BLaER1 (cell line): ENCODE data around the gene IL4.
"Not testable (repeated sequence)": the region's sequence is repeated elsewhere in the genome, so short reads cannot be mapped to it uniquely, and the experiment has no call there.

Experiments used
- H3K27ac ChIP-seq: shearing (Covaris generic); formaldehyde crosslinking; 2 replicates; pipeline ENCODE4 v1.8.1; 2022
- H3K27me3 ChIP-seq: shearing (Covaris generic); formaldehyde crosslinking; 2 replicates; pipeline ENCODE4 v1.8.1; 2022
- H3K36me3 ChIP-seq: shearing (Covaris generic); formaldehyde crosslinking; 2 replicates; pipeline ENCODE4 v1.8.1; 2022
- H3K4me1 ChIP-seq: shearing (Covaris generic); formaldehyde crosslinking; 2 replicates; pipeline ENCODE4 v1.8.1; 2022
- H3K4me2 ChIP-seq: shearing (Covaris generic); formaldehyde crosslinking; 2 replicates; pipeline ENCODE4 v1.8.1; 2022
- H3K4me3 ChIP-seq: shearing (Covaris generic); formaldehyde crosslinking; 2 replicates; pipeline ENCODE4 v1.8.1; 2022
- H3K9ac ChIP-seq: shearing (Covaris generic); formaldehyde crosslinking; 2 replicates; pipeline ENCODE4 v1.8.1; 2022
- H3K9me3 ChIP-seq: shearing (Covaris generic); formaldehyde crosslinking; 2 replicates; pipeline ENCODE4 v1.8.1; 2022
- H4K20me1 ChIP-seq: shearing (Covaris generic); formaldehyde crosslinking; 2 replicates; pipeline ENCODE4 v1.8.1; 2022
- Cebpa-rat ChIP-seq: shearing (Covaris generic); IDR thresholded peaks from 2 replicates; pipeline ENCODE4 v1.8.1; 2022

The IL4 gene

DNA sequence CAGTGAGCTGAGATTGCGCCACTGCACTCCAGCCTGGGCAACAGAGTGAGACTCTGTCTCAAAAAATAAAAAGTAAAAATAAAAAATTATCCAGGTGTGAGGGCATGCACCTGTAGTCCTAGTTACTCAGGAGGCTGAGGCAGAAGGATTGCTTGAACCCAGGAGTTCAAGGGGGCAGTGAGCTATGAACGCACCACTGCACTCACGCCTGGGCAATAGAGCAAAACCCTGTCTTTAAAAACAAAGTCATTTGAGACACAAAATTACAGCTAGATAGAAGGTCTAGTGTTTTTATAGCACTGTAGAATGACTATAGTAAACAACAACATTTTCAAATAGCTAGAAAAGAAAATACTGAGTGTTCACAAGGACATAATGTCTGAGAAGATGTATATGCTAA lies 16.4 kb downstream of the IL4 start:
- Histone ChIP-seq H3K4me3 (no peak overlapping the region), H3K4me2 (no peak overlapping the region; the same call in 1 of the 2 replicates), H3K9me3 (no peaks in the 10 kb centered on the region), H3K9ac (no peak overlapping the region), H3K4me1 (peaks cover 24% of the 10 kb centered on the region), H3K27me3 (no peaks in the 10 kb centered on the region), H3K36me3 (0 out of 2 replicates have a peak, but pooled peaks cover 5% of the 10 kb centered on the region), H3K27ac (no peak overlapping the region), H4K20me1 (no peaks in the 10 kb centered on the region)
- TF ChIP-seq Cebpa-rat = no peak

DNA sequence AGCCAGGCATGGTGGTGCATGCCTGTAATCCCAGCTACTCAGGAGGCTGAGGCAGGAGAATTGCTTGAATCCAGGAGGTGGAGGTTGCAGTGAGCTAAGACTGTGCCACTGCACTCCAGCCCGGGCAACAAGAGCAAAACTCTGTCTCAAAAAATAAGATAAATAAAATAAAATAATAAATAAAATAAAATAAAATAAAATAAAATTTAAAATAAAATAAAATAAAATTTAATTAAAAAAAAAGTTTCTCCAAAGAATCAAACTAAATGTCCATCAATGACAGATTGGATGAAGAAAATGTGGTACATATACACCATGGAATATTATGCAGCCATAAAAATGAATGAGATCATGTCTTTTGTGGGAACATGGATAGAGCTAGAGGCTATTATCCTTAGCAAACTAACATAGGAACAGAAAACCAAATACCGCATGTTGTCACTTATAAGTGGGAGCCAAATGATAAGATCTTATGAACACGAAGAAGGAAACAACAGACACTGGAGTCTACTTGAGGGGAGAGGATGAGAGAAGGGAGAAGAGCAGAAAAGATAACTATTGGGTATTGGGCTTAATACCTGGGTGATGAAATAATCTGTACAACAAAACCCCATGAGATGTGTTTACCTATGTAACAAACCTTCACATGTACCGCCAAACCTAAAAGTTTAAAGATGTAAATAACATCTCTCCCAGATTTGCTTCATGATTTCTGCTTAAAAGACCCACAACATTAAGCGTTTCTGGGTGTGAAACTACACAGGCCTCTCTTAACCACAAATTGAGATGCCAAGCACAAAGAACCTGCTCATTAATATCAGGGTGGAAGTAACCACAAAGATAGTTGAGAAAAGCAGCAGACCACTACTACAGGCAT lies 18.2 kb downstream of the IL4 start:
- H3K27ac ChIP-seq, H3K27me3 ChIP-seq, H3K36me3 ChIP-seq, H3K4me3 ChIP-seq, H3K9me3 ChIP-seq, H3K9ac ChIP-seq, H4K20me1 ChIP-seq, H3K4me2 ChIP-seq: not testable (repeated sequence)
- H3K4me1 ChIP-seq = peaks cover 13% of the 10 kb centered on the region; the same call in 1 of the 2 replicates

DNA sequence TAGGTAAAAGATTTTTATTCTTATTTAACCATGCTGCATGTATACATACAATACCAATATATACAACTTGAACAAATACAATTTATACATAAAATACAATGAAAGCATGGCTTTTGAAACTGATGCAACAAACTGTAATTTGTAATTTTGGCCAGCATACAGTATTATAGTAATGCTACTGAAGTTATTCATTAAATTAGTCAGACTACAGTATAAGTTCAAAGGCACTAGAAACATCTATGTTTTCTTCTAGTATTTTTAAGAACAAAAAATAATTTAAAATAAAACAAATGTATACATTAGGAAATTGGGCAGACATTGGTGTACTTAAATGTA lies 18.8 kb downstream of the IL4 start:
- H3K27me3 ChIP-seq = no peaks in the 10 kb centered on the region
- H3K27ac ChIP-seq = no peak overlapping the region
- H3K4me1 ChIP-seq = peaks cover 13% of the 10 kb centered on the region; the same call in 1 of the 2 replicates
- TF ChIP-seq Cebpa-rat = no peak
- no peak overlapping the region for H3K4me3 ChIP-seq
- no peaks in the 10 kb centered on the region for H3K9me3 ChIP-seq
- H3K36me3 ChIP-seq = peaks cover 9% of the 10 kb centered on the region
- no peak overlapping the region for H3K9ac ChIP-seq
- no peak overlapping the region for H3K4me2 ChIP-seq
- H4K20me1 ChIP-seq = no peaks in the 10 kb centered on the region

DNA sequence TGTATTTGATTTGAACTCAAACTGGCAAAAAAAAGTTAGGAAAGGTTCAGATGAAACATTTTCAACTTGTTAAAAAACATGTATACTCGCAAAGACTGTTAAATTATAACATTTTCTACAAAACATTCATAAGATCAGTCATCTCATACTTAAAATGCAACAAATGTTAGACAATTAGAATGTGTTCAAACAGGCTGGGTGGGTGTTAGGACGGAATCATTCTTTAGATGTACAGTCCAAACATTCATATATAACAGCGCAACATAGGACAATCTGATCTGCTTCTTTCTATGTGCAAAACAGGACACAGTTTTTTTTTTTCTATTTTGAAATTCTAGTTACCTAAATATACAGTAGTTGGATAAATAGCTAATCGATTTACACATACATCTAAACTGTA lies 22.2 kb downstream of the IL4 start:
- H3K4me2 ChIP-seq = no peak overlapping the region
- H4K20me1 ChIP-seq = no peaks in the 10 kb centered on the region
- TF ChIP-seq Cebpa-rat = no peak
- no peak overlapping the region for H3K27ac ChIP-seq
- peaks cover 38% of the 10 kb centered on the region for H3K36me3 ChIP-seq
- no peaks in the 10 kb centered on the region for H3K4me1 ChIP-seq
- H3K9me3 ChIP-seq = no peaks in the 10 kb centered on the region
- H3K27me3 ChIP-seq = no peaks in the 10 kb centered on the region
- H3K9ac ChIP-seq = no peak overlapping the region
- H3K4me3 ChIP-seq = no peak overlapping the region

DNA sequence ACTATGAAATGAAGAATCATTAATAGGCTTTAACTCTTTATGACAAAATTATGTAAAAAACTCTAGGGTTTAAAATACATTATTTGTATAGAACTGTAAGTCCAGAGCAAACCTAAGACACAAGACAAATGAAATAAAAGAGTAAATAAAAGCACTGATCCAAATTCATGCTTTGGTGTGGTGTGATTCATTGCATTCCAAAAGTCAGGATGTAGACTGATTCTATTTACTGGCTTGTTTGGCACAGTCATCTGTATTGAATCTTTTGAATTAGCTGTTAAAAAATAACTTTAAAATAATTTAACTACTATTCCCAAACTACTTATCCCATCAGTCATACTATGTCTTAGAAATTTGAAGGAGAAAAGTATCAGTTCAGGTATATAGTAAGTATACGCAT lies 31.1 kb downstream of the IL4 start:
- no peak overlapping the region for H3K9ac ChIP-seq
- TF ChIP-seq Cebpa-rat = no peak
- H4K20me1 ChIP-seq = no peaks in the 10 kb centered on the region
- H3K27me3 ChIP-seq = no peaks in the 10 kb centered on the region
- H3K9me3 ChIP-seq = no peaks in the 10 kb centered on the region
- no peaks in the 10 kb centered on the region for H3K4me1 ChIP-seq
- no peak overlapping the region for H3K4me2 ChIP-seq
- peaks cover 20% of the 10 kb centered on the region for H3K36me3 ChIP-seq
- H3K4me3 ChIP-seq = no peak overlapping the region
- no peak overlapping the region for H3K27ac ChIP-seq

DNA sequence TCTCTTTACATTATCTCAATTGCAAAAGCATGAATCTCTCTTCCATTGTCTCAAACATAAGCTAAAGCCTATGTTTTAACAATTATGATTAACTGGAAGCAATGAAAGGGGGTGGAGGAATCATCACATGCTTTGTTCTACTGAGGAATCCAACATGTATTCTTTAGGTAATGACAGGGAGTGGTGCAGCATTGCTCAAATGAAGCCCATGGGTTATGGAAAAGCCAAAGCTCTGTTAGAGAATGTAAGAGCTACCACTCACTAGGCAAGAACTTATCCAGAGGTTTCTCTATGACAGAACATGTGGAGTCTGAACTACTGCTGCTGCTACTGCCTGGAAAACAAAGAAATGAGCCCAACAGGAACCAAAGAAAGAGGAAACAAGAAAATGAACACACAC lies 34.9 kb downstream of the IL4 start:
- Histone ChIP-seq H3K4me3 (no peak overlapping the region), H3K9me3 (no peaks in the 10 kb centered on the region), H3K27me3 (no peaks in the 10 kb centered on the region), H4K20me1 (no peaks in the 10 kb centered on the region), H3K36me3 (peaks cover 6% of the 10 kb centered on the region; the same call in 1 of the 2 replicates), H3K4me1 (no peaks in the 10 kb centered on the region), H3K9ac (no peak overlapping the region), H3K27ac (no peak overlapping the region), H3K4me2 (no peak overlapping the region)
- no peak for TF ChIP-seq Cebpa-rat

DNA sequence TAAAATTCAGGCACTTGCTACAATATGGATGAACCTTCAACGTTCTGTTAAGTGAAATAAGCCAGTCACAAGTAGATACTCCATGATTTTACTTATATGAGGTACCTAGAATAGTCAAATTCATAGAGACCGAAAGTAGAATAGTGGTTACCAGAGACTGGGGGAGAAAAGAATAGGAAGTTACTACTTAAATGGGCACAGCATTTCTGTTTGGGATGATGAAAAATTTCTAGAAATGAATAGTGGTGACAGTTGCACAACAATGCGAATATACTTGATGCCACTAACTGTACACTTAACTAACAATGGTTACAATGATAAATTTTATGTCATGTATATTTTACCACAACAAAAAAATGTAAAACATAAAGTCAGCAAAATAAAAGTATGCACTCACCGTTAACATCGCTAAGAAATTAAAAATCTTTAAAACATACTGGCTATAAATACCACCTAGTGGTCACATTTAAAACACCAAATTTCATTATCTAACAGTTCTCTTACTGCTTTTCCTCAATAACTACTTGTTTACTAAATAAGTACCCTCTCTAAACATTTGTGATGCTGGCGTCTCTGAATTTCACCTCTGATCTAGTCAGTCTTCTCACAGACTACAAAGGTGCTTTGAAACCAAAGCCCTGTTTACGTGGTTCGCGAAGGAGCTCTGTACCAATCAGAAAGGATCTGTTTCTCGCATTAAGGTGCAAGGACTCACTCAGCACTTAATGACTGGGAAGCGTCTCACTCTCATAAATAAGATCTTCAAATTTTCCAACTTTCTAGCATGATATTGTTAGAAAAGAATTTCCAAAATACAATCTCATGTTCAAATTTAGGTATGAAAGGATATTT lies 40.9 kb downstream of the IL4 start:
- H3K27me3 ChIP-seq = no peaks in the 10 kb centered on the region
- no peak for TF ChIP-seq Cebpa-rat
- H3K27ac ChIP-seq = no peak overlapping the region
- H3K9me3 ChIP-seq = no peaks in the 10 kb centered on the region
- peaks cover 12% of the 10 kb centered on the region; the same call in 1 of the 2 replicates for H3K36me3 ChIP-seq
- no peak overlapping the region for H3K9ac ChIP-seq
- no peak overlapping the region for H3K4me2 ChIP-seq
- H3K4me1 ChIP-seq = no peaks in the 10 kb centered on the region
- no peaks in the 10 kb centered on the region for H4K20me1 ChIP-seq
- no peak overlapping the region for H3K4me3 ChIP-seq

DNA sequence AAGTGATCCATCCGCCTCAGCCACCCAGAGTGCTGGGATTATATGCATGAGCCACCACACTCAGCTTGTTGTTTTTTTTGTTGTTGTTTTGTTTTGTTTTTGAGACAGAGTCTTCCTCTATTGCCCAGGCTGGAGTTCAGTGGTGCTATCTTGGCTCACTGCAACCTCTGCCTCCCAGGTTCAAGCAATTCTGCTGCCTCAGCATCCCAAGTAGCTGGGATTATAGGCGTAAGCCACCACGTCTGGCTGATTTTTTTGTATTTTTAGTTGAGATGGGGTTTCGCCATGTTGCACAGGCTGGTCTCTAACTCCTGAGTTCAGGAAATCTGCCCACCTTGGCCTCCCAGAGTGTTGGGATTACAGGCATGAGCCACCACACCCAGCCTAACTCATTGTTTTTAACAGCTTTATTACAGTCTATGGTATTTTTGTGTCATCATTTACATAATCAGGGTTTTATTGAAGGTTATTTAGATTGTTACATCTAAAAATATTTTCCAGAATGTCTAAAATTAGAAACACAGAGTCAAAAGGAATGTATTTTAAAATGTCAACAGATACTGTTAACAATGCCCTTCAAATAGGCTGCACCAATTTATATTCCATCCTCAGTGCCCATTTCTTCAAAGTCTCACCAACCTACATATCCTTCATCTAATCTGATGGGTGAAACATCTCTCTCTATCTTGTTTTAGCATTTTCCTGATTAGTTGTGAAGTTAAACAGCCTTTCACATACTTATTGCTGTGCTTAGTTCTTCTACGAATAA lies 44.9 kb downstream of the IL4 start:
- TF ChIP-seq Cebpa-rat = no peak
- Histone ChIP-seq H3K4me2 (no peak overlapping the region), H3K27ac (no peak overlapping the region), H3K9me3 (no peaks in the 10 kb centered on the region), H3K27me3 (no peaks in the 10 kb centered on the region), H3K9ac (no peak overlapping the region), H3K36me3 (peaks cover 16% of the 10 kb centered on the region; the same call in 1 of the 2 replicates), H4K20me1 (no peaks in the 10 kb centered on the region), H3K4me3 (no peak overlapping the region), H3K4me1 (no peaks in the 10 kb centered on the region)

DNA sequence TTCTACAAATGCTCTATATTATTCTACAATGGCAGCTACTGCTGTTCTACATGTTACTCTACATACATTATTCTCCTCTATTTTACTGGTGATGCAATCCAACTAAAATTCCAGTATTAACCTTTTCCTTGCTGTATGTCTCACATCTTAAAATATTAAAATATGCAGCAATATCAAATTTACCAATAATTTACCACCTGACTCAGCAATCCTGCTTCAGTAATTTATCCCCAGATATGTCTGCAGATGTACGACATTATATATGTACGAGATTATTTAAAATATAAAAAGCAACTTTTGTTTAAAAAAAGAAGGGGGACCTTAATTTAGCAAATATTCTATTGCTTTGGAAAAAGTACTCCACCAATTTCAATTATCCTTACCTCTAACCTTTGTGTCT lies 52.0 kb downstream of the IL4 start:
- H3K9me3 ChIP-seq = no peaks in the 10 kb centered on the region
- H3K36me3 ChIP-seq = peaks cover 16% of the 10 kb centered on the region; the same call in 1 of the 2 replicates
- no peaks in the 10 kb centered on the region for H3K4me1 ChIP-seq
- no peak overlapping the region for H3K4me3 ChIP-seq
- no peak overlapping the region for H3K27ac ChIP-seq
- no peaks in the 10 kb centered on the region for H3K27me3 ChIP-seq
- TF ChIP-seq Cebpa-rat = no peak
- no peaks in the 10 kb centered on the region for H4K20me1 ChIP-seq
- no peak overlapping the region for H3K9ac ChIP-seq
- no peak overlapping the region for H3K4me2 ChIP-seq
